GM11168 (cell line): ENCODE results near the gene PAPOLA.

Experiments used
- in situ Hi-C: fragments of 300-500 bp; cut with MboI; formaldehyde crosslinking; loops from one replicate; pipeline ENCODE4 v1.12.0; 2022; ENCODE audit warnings: low sequenced_read_pairs; ENCODE audit not compliant: unreplicated experiment

PAPOLA gene

DNA sequence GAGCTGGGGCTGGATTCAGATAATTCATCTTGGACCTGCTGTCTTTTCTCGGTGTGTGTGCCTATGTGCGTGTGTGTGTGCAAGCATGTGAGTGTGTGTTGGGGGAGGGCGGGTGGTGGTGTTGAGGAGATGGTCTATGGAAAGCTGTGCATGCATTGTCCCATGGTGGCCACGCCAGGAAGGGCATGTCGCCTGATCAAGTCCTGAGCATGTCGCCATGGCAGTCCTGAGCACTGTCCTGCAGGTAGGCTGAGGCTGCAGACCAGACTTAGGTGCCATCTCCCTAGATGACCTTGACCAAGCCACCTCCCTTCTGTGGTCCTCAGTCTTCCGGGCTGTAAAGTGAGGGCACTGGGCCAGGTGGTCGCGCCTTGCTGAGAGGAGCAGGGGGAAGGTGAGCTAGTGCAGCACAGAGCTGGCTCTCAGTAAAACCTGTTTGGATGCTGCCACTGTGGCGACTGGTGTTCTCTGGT, 81.4 kb downstream of the PAPOLA start:
- in situ Hi-C loops: loop anchor here (10.0 kb wide), 1 partner anchor 161 kb away; no protein-coding TSS in a partner anchor

GRCh38 chr14:96584199-96584906, 82.2 kb downstream of the PAPOLA start:
- in situ Hi-C loops: loop anchor here (10.0 kb wide), 1 partner anchor 160 kb away; no protein-coding TSS in a partner anchor

DNA sequence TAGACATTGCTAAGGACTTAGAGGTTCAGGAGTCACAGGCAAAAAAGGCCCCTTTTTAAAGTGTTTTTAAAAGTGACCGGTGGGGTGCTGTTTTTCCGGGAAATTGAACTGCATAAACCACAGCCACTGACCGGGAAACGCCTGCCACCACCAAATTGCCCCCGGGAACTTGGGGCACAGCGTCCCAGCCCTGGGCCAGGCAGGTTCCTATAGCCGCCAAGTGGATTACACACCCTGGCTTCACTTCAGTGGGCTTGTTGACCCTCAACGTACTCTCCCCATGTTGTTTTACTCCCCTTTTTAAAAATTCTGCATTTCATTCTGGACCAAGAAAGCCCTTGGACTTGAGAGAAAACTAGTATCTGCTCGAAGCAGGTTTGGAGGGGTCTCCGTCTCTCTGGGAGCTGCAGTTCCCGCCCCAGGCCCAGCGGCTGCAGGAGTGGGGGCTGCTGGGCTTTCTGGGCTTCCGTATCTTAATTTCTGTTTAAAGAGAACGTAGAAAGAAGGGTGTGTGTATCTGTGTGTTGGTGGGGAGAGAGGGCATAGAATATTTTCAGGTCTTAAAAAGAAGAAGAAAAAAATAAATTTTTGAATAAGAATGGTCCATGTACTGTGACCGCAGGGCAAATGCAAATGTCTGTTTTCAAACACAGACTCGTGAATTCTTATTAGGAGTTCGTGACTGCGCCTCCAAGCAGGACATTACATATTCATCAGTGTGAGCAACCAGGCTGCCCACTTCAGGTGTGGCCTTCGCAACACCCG, 82.9 kb downstream of the PAPOLA start:
- in situ Hi-C loops: loop anchor here (10.0 kb wide), 1 partner anchor 160 kb away; no protein-coding TSS in a partner anchor

DNA sequence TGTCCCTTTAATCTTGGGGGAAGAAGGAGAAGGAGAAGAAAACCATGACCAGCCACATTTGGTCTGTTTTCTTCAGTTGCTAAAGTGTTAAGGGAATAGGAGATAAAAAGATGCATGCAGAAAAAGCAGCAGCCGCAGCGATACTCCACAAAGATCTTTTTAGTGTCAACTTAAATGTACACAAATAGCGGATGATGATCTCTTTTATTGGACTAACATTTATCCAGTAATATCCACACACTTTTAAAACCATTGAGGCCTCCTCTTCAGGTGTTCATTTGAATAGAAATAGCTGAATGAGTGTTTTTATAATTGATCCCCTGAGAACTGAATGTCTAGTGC, 83.5 kb downstream of the PAPOLA start:
- in situ Hi-C loops: loop anchor here (10.0 kb wide), 1 partner anchor 159 kb away; no protein-coding TSS in a partner anchor

GRCh38 chr14:96586056-96586455, 83.9 kb downstream of the PAPOLA start:
- in situ Hi-C loops: loop anchor here (10.0 kb wide), 1 partner anchor 159 kb away; no protein-coding TSS in a partner anchor

DNA sequence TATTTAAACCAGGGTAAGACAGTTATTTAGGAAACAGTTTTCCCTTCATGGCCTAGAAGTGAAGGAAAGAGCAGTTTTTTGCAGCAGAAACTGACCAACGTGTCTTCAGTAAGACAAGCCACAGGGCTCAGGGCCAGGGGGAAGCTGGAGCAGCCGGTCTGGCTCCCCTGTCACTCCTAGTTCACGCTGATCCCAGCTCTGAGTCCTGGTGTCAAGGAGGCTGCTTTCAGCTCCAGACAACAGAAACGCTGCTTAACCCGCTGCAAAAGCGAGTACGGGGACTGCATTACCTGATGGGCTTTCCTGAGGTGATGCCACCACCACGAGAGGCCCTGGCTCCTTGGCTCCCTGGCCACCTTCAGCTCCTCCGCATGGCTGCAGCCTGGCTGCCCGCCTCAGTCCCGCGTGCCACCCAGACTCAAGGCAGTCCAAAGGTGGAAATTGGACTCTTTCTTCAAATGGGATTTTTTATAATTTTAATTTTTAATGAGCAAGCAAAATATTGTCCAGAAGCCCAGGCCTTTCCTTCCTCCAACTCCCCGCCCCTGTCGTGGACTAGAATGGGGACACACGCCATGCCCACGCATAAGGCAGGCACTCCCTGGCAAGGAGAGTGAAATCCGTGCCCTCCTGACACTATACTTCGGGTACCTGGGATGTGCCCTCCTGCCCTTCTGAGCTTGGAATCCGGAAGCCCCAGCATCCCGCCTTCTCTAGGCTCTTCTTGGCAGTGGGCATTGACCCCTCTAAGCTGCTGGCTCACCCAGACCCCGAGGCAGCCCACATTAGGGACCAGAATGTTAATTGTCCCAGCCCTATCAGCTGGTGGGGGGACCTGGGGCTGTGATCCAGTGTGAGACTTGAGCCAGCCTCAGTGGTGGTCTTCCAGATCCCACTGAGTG, 85.0 kb downstream of the PAPOLA start:
- in situ Hi-C loops: loop anchor here (10.0 kb wide), 1 partner anchor 158 kb away; no protein-coding TSS in a partner anchor

- in situ Hi-C loops: loop anchor here (10.0 kb wide), 1 partner anchor 157 kb away; no protein-coding TSS in a partner anchor
Measured at GRCh38 chr14:96587823-96588385, 85.7 kb downstream of the PAPOLA start.

- in situ Hi-C loops: loop anchor here (10.0 kb wide), 1 partner anchor 156 kb away; no protein-coding TSS in a partner anchor
Measured at GRCh38 chr14:96588410-96589257, 86.5 kb downstream of the PAPOLA start.

DNA sequence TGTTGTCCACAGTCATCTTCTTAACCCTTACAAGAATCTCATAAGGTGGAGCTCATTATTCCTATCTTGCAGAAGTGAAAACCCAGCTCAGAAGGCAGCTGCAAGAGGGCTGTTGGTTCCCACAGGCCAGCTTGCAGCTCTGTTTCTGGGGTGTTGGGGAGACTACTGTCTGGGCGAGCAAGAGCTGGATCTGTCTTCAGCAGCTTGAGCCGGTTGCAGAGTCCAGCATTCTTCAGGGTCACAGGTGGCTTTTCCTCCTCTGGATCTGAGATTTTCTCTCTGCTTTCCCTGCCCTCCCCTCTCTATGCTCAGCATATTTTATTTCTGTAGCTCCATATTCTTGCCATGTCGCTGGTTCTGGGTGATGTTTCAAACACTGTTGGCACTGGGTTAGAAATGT, 87.4 kb downstream of the PAPOLA start:
- in situ Hi-C loops: loop anchor here (10.0 kb wide), 1 partner anchor 155 kb away; no protein-coding TSS in a partner anchor

DNA sequence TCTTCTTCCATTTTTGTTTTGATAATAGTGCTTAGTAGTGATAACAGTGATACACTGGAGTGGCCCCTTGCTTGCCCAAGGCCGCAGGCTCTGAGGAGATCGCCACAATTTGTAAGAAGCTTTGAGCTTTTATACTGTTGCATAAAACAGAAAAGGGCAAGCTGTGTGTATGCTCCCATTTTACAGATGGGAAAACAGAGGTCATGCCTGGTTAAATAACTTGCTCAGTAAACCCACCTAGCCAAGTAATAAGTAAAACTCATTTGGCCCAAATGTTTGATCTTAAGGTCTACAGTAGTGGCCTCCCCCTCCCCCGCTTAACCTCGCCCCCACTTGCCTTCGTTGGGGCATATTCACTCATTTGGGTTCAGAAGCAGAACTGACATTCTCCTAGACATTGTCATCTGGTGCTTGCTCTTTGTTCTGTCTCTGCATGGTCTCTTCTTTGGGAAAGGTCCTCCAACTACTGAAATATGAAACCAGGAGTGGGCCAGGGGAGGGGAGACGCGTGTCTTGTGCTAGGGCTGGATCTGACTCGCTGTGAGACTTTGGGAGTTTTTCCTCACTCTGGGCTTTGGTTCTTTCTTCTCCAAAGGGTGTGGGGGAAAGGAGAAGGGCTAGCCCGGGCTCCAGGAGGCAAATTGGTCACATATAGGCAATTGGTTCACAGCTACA, 88.1 kb downstream of the PAPOLA start:
- in situ Hi-C loops: no loop called here

DNA sequence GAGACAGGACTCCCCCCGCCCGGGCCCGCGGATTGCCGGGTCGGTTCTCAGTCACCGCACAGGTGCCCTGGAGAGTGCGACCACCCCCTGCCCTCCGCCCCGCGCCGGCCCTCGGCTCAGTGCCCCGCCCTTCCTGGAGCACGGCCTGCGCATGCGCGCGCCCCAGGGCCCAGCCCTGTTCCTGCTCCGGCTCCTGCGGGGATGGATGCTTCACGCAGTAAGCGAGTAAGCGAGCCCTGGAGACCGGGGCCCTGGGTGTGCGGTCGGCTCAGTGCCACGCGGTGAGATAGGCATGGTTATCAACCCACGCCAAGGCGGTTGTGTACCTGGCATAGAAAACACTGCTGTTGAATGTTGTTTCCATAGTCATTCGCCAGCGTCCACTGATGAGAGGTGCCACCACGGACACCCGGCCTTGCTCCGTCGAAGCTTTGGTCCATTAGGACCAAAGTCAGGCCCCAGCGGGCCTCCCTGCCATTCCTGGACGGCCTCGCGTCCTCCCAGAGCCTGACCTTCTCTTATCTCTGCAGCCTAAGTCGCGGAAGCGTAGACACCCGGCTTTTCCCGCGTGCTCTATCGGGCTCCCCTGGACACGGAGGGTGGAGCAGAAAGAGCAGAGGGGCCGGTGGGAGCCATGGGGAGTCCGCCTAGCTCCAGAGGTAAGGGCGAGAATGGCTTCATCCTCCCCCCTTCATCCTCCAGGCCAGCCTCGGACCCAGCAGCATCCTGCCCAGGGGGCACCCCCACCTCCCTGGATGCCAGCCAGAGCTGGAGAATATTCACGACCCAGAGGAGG, 90.6 kb downstream of the PAPOLA start:
- in situ Hi-C loops: no loop called here

- in situ Hi-C loops: no loop called here
Measured at GRCh38 chr14:96594961-96595360, 92.8 kb downstream of the PAPOLA start.

DNA sequence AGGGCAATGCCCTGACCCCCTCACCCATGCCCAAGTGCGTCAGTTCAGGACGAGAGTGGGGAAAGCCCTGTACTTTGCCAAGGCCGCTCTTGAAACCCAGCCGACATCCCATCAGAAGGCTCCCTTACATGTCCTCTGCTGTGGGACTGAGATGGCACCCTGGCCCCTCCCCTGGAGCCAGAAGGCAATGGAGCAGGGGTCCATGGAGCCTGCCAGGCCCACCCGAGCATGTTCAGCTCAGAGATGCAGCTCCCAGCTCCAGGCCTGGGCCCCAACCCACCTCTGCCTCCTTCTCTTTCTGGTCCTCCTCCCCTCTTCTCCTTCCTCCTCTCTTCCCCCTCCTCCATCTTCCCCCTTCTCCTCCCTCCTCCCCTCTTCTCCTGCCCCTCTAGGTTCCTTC, 95.5 kb downstream of the PAPOLA start:
- in situ Hi-C loops: no loop called here

GRCh38 chr14:96598332-96598928, 96.2 kb downstream of the PAPOLA start:
- in situ Hi-C loops: no loop called here

GRCh38 chr14:96599076-96599475, 96.9 kb downstream of the PAPOLA start:
- in situ Hi-C loops: no loop called here

- in situ Hi-C loops: no loop called here
Measured at GRCh38 chr14:96602186-96602585, 100.0 kb downstream of the PAPOLA start.
